Endothelial cell of umbilical vein (primary cell): ENCODE results near the gene CCNDBP1.

ENCODE experiments used
- EZH2 ChIP-seq: IDR thresholded peaks from 2 replicates; pipeline ENCODE4 v1.6.1; 2012; ENCODE audit warnings: borderline replicate concordance, low read depth, mild to moderate bottlenecking, moderate library complexity, low read length, inconsistent platforms; ENCODE audit not compliant: severe bottlenecking
- GATA2 ChIP-seq: IDR thresholded peaks from 2 replicates; pipeline ENCODE4 v1.7.0; 2011; ENCODE audit warnings: low read depth, mild to moderate bottlenecking, moderate library complexity, mixed read lengths, low read length; ENCODE audit not compliant: insufficient read length, insufficient read depth
- MAX ChIP-seq: IDR thresholded peaks from 2 replicates; pipeline ENCODE4 v1.6.1; 2011; ENCODE audit not compliant: insufficient read depth, insufficient read length
- POLR2A ChIP-seq: IDR thresholded peaks from 2 replicates; pipeline ENCODE4 v1.6.1; 2012; ENCODE audit warnings: low read depth, mild to moderate bottlenecking, control low read depth, low read length
- POLR2AphosphoS5 ChIP-seq: IDR thresholded peaks from 2 replicates; pipeline ENCODE4 v1.6.1; 2012; ENCODE audit warnings: low read depth, mild to moderate bottlenecking, control low read depth, low read length, moderate library complexity; ENCODE audit not compliant: insufficient read depth
- TF ChIP-seq, protein P1 (sequence below), 2 donors: IDR thresholded peaks; 1 replicate in 1 of 2; 2 replicates in 1 of 2; pipeline ENCODE4 v1.5.1; 2011; ENCODE audit warnings: low read length in 2 of 2, mild to moderate bottlenecking in 2 of 2, moderate library complexity in 2 of 2, control low read depth in 1 of 2, inconsistent platforms in 1 of 2, low read depth in 1 of 2; ENCODE audit not compliant: insufficient read depth in 1 of 2; ENCODE audit errors: extremely low read depth in 1 of 2

- TF ChIP-seq, protein P1, sequence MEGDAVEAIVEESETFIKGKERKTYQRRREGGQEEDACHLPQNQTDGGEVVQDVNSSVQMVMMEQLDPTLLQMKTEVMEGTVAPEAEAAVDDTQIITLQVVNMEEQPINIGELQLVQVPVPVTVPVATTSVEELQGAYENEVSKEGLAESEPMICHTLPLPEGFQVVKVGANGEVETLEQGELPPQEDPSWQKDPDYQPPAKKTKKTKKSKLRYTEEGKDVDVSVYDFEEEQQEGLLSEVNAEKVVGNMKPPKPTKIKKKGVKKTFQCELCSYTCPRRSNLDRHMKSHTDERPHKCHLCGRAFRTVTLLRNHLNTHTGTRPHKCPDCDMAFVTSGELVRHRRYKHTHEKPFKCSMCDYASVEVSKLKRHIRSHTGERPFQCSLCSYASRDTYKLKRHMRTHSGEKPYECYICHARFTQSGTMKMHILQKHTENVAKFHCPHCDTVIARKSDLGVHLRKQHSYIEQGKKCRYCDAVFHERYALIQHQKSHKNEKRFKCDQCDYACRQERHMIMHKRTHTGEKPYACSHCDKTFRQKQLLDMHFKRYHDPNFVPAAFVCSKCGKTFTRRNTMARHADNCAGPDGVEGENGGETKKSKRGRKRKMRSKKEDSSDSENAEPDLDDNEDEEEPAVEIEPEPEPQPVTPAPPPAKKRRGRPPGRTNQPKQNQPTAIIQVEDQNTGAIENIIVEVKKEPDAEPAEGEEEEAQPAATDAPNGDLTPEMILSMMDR (IDR thresholded peaks at IDR 0.05; ENCODE audit: extremely low read depth in 1 of 2, insufficient read depth in 1 of 2, low read depth in 1 of 2, low read length in 2 of 2): no peak
- TF ChIP-seq POLR2A: no peak
- no peak for TF ChIP-seq EZH2
- TF ChIP-seq POLR2AphosphoS5: no peak
- TF ChIP-seq MAX: no peak
- no peak for TF ChIP-seq GATA2
Observed at GRCh38 chr15:43244092-43244491, 58.9 kb downstream of the CCNDBP1 start.
